Measurements from ENCODE around the gene DIP2C.
"Not testable (repeated sequence)": the region's sequence is repeated elsewhere in the genome, so short reads cannot be mapped to it uniquely, and the experiment has no call there.

DIP2C gene

GRCh38 chr10:373015-373414 is 316.5 kb downstream of the DIP2C start:
- DNase-seq (ENCODE audit: low spot score) = peak; percentile 43

DNA sequence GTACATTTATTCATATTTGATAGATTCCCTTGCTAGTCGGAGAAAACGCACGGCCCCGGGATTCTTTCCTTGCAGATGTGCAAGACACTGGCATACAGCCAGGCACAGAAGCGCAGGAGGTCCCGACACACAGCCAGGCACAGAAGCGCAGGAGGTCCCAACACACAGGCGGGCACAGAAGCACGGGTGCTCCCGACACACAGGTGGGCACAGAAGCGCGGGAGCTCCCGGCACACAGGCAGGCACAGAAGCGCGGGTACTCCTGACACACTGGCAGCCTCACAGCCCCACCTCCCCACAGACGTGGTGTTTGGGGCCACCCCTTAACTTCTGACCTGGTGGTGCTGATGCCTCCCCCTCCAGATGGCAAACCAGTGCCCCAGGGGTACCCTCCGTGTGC is 316.9 kb downstream of the DIP2C start:
- no peak for DNase-seq (ENCODE audit: low spot score)

GRCh38 chr10:371515-371914 is 318.0 kb downstream of the DIP2C start:
- DNase-seq (ENCODE audit: low spot score) = no peak

- no peak for DNase-seq (ENCODE audit: low spot score)
Observed at GRCh38 chr10:370449-370825, 319.0 kb downstream of the DIP2C start.

DNA sequence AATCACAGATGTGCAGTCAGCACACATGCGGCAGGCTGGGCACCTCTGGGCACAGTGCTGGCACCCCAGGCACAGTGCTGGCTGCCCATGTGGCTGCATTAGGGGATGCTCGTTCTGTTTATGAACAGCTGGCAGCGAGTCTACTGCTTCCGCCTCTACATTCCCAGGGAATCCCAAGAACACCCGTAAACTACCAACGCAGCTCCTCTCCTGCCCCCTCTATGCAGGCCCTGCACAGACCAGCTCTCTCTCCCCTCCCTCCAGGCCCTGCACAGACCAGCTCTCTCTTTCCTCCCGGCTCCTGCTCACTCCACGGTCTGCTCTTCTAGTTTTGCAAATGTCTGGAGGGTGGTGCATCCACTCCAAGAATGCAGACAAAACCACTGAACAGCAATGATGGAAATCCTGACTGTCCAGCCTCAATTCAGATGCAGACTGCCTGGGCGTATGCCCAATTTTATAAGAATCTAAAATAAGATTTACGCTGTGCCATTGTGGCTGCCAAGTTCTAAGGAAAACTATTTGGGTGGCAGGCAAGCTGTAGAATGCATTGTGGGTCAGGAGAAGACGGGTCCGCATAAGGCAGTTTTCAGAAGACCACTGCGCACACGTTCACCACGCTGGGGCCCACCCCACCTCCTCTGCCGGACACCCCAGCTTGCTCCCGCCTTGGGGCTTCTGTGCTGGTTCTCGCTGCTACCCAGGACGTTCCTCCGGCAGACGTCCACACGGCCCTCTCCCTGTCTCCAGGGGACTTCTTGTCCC is 319.6 kb downstream of the DIP2C start:
- DNase-seq (ENCODE audit: low spot score) = no peak

GRCh38 chr10:369221-369683 is 320.2 kb downstream of the DIP2C start:
- no peak for DNase-seq (ENCODE audit: low spot score)

- DNase-seq (ENCODE audit: low spot score) = no peak
Observed at GRCh38 chr10:368579-369220, 320.8 kb downstream of the DIP2C start.

DNA sequence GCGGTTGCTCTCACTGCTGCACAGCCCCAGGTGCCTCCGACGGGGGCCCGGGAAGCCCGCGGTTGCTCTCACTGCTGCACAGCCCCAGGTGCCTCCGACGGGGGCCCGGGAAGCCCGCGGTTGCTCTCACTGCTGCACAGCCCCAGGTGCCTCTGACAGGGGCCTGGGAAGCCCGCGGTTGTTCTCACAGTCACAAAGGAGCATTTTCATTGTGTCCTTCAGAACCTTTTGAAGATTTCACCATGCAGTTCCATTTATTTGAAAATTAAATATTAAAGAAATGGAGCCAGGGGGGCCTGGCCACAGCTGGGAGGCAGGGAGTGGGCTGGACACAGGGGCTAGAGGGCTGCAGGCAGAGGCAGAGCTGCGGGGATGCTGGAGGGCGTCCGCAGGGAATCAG is 321.4 kb downstream of the DIP2C start:
- not testable (repeated sequence) for DNase-seq (ENCODE audit: low spot score)

DNA sequence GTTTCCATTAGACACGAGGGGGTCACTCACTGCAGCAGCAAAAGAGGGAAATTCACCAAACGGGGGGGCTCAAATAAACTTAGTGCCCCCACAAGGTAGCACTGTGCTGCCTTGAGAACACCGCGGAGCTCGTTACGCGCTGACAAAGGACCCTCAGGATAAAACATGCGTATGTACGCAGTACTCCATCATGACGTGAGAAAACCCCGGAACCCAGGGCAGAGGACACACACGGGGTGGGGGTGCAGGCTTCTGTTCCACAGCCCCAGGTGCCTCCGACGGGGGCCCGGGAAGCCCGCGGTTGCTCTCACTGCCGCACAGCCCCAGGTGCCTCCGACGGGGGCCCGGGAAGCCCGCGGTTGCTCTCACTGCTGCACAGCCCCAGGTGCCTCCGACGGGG is 321.8 kb downstream of the DIP2C start:
- DNase-seq (ENCODE audit: low spot score) = no peak

- no peak for DNase-seq (ENCODE audit: low spot score)
Observed at GRCh38 chr10:366186-366585, 323.3 kb downstream of the DIP2C start.

DNA sequence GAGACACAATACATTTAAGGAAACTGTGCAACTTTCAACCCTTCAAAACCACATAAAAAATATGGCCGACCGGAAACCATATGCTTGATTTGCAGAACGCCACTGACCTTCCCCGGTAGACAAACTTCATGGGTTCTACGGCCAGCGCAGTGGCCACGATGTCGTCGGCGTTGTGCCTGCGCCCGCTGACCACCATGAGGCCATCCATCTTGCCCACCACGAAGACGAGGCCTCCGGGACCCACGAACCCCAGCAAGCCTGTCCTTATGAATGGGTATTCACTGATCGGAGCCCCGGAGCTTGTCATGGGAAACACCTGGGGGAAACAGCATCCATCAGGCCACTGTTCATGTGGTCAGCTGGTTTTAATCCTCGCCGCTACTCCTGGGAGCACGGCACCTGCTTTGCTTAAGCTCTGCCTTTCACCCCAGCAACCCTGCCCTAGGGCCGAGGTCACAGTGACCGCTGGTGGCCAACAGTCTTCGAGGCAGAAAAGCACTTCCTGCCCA is 325.1 kb downstream of the DIP2C start:
- DNase-seq (ENCODE audit: low spot score) = no peak

- no peak for DNase-seq (ENCODE audit: low spot score)
Observed at GRCh38 chr10:363152-363551, 326.3 kb downstream of the DIP2C start.

- DNase-seq (ENCODE audit: low spot score) = peak; percentile 46
Observed at GRCh38 chr10:361203-362081, 328.0 kb downstream of the DIP2C start.

GRCh38 chr10:360653-361052 is 328.8 kb downstream of the DIP2C start:
- no peak for DNase-seq (ENCODE audit: low spot score)

- no peak for DNase-seq (ENCODE audit: low spot score)
Observed at GRCh38 chr10:359762-360161, 329.7 kb downstream of the DIP2C start.

- DNase-seq (ENCODE audit: low spot score) = no peak
Observed at GRCh38 chr10:359093-359492, 330.4 kb downstream of the DIP2C start.

DNA sequence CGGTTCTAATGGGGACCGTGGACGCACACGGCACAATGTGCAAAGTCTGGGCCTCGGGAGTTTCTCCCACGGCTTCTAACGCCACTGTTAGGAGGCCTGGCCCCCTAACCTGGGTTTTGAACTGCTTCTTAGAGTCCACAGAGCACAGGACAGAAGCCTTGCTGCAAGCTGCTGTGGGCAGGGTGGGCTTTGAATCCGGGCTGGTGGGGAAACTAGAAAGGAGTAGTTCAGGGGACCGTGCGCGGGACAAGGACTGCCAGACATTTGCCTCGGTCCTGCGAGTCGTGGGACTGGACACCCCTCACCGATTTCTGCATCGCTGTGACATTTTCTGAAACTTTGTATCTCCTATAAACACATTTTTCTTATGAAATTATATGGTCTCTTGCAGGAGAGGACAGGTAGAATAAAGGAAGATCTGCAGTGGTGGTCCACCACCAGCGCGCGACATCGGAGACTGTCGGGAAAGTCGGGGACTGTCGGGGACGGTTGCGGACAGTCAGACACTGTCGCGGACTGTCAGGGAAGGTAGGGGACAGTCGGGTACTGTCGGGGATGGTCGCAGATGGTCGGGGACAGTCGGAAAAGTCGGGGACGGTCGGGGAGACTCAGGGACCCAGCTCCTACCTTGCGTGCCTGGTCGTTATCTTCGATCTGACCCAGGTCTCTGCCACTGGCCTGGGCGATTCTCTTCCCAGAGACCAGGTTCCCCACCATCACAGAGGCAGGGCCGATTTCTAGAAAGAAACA is 332.1 kb downstream of the DIP2C start:
- DNase-seq (ENCODE audit: low spot score) = no peak

DNA sequence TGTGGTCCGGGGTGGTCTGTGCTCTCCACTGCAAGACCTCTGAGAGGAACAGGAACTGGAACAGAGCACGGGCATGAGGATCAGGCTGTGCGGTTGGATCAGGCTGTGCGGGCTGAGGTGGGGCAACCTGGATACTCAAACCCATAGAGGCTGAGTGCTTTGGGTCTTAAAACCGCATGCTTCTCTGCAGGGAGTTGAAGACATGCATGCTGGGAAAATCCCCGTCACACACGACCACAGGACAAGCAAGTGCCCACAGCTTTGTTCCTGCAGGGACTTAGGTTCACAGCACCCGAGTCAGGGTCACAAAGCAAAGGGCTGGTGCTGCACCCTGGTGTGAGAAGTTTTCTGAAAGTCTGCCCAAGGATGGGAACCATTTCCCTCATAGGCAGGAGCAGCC is 333.0 kb downstream of the DIP2C start:
- DNase-seq (ENCODE audit: low spot score) = no peak

DNA sequence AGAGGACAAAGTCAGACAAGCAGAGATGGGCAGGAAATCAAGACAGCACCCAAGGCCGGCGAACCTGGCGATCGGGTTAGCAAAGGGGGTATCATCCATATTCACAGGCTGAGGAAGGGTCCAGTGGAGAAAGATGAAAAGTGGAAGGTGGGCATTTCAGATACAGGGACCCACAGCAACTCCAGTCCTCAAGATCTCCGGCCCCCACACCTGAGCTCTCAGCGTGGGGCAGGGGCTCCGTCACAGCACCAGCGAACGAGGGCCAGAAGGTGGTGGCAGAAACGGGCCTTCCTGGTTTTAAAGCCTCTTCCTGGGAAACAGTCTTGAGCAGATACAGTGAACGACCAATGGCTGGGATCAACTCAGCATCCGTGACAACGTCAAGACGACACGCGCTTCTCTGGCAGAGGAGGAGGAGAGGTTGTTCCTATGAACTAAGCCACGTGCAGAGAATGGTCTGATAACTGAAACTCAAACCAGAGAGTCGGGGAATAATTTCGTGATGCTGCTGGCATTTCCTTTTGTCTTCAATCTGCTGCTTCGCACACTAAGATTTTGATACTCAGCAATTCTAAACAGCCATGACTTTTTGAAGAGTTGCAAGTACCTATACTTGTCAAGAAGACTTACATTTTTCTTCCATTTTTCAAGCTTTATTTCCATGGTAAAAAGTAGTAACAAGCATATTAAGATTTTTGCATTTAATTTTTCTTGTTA is 334.4 kb downstream of the DIP2C start:
- no peak for DNase-seq (ENCODE audit: low spot score)

GRCh38 chr10:352476-353235 is 336.8 kb downstream of the DIP2C start:
- no peak for DNase-seq (ENCODE audit: low spot score)
